B cell (primary cell): ENCODE results near the gene PEX5. TPM values are rescaled to one million over a fixed set of nuclear protein-coding genes. Genes with fewer than 3 reads are reported as not detected.

Experiments used
- ATAC-seq: fragments of 200-7000 bp; cut with Tn5 transposase; one replicate; pipeline ENCODE4 v1.10.0; 2021; ENCODE audit warnings: low read depth, mild to moderate bottlenecking, moderate number of reproducible peaks, moderate library complexity
- CTCF ChIA-PET: fragments of 350-600 bp; sonication (Branson Sonifier 250); formaldehyde crosslinking; loops from one replicate; lab custom pipeline; 2021; ENCODE audit warnings: antibody characterized with exemption, inconsistent platforms; lab: Charles Lee
- POLR2A ChIA-PET: fragments of 350-600 bp; sonication (Branson Sonifier 250); formaldehyde crosslinking; loops from one replicate; lab custom pipeline; 2021; ENCODE audit warnings: antibody characterized with exemption; lab: Charles Lee
- DNase-seq: peaks from one replicate; pipeline ENCODE4 v3.0.0; 2013
- H2AFZ ChIP-seq: 2 replicates; pipeline ENCODE4 v1.6.1; 2012; ENCODE audit warnings: mild to moderate bottlenecking, low read depth, low read length; ENCODE audit not compliant: insufficient read depth, poor library complexity, severe bottlenecking
- H3K27ac ChIP-seq, 2 donors: 1 replicate in 1 of 2; 2 replicates in 1 of 2; pipeline ENCODE4 v1.5.1; 2012 to 2013; ENCODE audit warnings: low read length in 2 of 2, mild to moderate bottlenecking in 2 of 2, moderate library complexity in 1 of 2
- H3K27me3 ChIP-seq, 4 experiments: fragments of 200-600 bp in 1 of 4; sonication (generic) in 1 of 4; replicated peaks in 1 of 4; 1 replicate in 2 of 4; 2 replicates in 2 of 4; pipeline versions ENCODE4 v1.6.1 to v1.7.0; 2013 to 2016; ENCODE audit warnings: low read length in 3 of 4, mild to moderate bottlenecking in 2 of 4, mixed read lengths in 1 of 4, moderate library complexity in 1 of 4; ENCODE audit not compliant: insufficient read depth in 4 of 4, control insufficient read depth in 3 of 4; ENCODE audit errors: control extremely low read depth in 1 of 4
- H3K36me3 ChIP-seq, 2 experiments: replicated peaks in 1 of 2; 1 replicate in 1 of 2; 2 replicates in 1 of 2; pipeline versions ENCODE4 v1.6.1 to v1.7.1; 2013; ENCODE audit warnings: low read length in 1 of 2; ENCODE audit not compliant: insufficient read depth in 2 of 2, control insufficient read depth in 1 of 2; ENCODE audit errors: control extremely low read depth in 1 of 2, extremely low read depth in 1 of 2
- H3K4me1 ChIP-seq, 2 donors: fragments of 200-600 bp in 1 of 2; sonication (generic) in 1 of 2; 1 replicate in 1 of 2; 2 replicates in 1 of 2; pipeline versions ENCODE4 v1.5.1 to v1.6.1; 2013 to 2017; ENCODE audit warnings: low read length in 2 of 2; ENCODE audit not compliant: control insufficient read depth in 2 of 2, insufficient read depth in 2 of 2
- H3K4me2 ChIP-seq: replicated peaks from 2 replicates; pipeline ENCODE3; 2012; ENCODE audit warnings: mild to moderate bottlenecking, low read depth, low read length; ENCODE audit not compliant: poor library complexity, severe bottlenecking
- H3K4me3 ChIP-seq, 5 experiments: fragments of 200-600 bp in 1 of 5; sonication (generic) in 1 of 5; 1 replicate in 3 of 5; 2 replicates in 2 of 5; pipeline versions ENCODE4 v1.5.1 to v1.7.0; 2011 to 2016; ENCODE audit warnings: low read length in 4 of 5, mild to moderate bottlenecking in 4 of 5, low read depth in 2 of 5, control low read depth in 1 of 5, moderate library complexity in 1 of 5; ENCODE audit not compliant: insufficient read depth in 1 of 5; ENCODE audit errors: control extremely low read depth in 1 of 5, extremely low read depth in 1 of 5
- H3K79me2 ChIP-seq: fragments of 200-600 bp; sonication (generic); one replicate; pipeline ENCODE4 v1.6.0; 2016; ENCODE audit warnings: low read length; ENCODE audit not compliant: control insufficient read depth, insufficient read depth
- H3K9ac ChIP-seq: fragments of 200-600 bp; sonication (generic); 2 replicates; pipeline ENCODE4 v1.6.1; 2017; ENCODE audit warnings: mild to moderate bottlenecking, low read length, moderate library complexity
- H3K9me3 ChIP-seq, 3 donors: one replicate each; pipeline versions ENCODE4 v1.6.1 to v1.7.1; 2013; ENCODE audit warnings: low read length in 2 of 3; ENCODE audit not compliant: control insufficient read depth in 2 of 3, insufficient read depth in 1 of 3; ENCODE audit errors: control extremely low read depth in 1 of 3
- H4K20me1 ChIP-seq: 2 replicates; pipeline ENCODE4 v1.6.0; 2012; ENCODE audit warnings: mild to moderate bottlenecking, low read length; ENCODE audit not compliant: insufficient read depth, control insufficient read depth, poor library complexity, severe bottlenecking
- H3K27ac Mint-ChIP-seq: one replicate; pipeline ENCODE4 v1.8.0; 2021; ENCODE audit warnings: mixed read lengths
- H3K27me3 Mint-ChIP-seq: one replicate; pipeline ENCODE4 v1.8.0; 2021; ENCODE audit warnings: mixed read lengths
- H3K4me1 Mint-ChIP-seq: one replicate; pipeline ENCODE4 v1.8.0; 2021; ENCODE audit warnings: mixed read lengths
- H3K4me3 Mint-ChIP-seq: one replicate; pipeline ENCODE4 v1.8.0; 2021; ENCODE audit warnings: mixed read lengths
- H3K9me3 Mint-ChIP-seq: one replicate; pipeline ENCODE4 v1.8.0; 2022; ENCODE audit warnings: mixed read lengths; ENCODE audit not compliant: insufficient read depth
- EZH2 ChIP-seq: IDR thresholded peaks from 2 replicates; pipeline ENCODE4 v1.6.1; 2012; ENCODE audit warnings: borderline replicate concordance, low read depth, mild to moderate bottlenecking, moderate library complexity, low read length; ENCODE audit not compliant: insufficient read depth, poor library complexity, severe bottlenecking
- WGBS: methylation state at CpG from one replicate; pipeline ENCODE4 v1.1.5; 2013; ENCODE audit warnings: missing lambda C conversion rate; ENCODE audit not compliant: insufficient coverage; 5-methylcytosine and 5-hydroxymethylcytosine counted together
- intact Hi-C: fragments of 100-400 bp; cut with micrococcal nuclease; formaldehyde crosslinking; loops from one replicate; pipeline ENCODE4 v1.10.0; 2022
- polyA plus RNA-seq: library from polyadenylated mRNA; depleted of rRNA; stranded (reverse); fragments of >200 nt; gene quantifications from 2 replicates; pipeline ENCODE4 v1.2.3, GENCODE V29; 2012
- total RNA-seq, 2 donors: library from RNA; stranded (reverse); fragments of 120-200 nt in 1 of 2; gene quantifications; 1 replicate in 1 of 2; 2 replicates in 1 of 2; pipeline versions ENCODE4 v1.2.3 to v1.2.4, GENCODE V29; 2013 to 2022
- TF ChIP-seq, protein P1 (sequence below): fragments of 200-600 bp; IDR thresholded peaks from one replicate; pipeline ENCODE4 v1.8.0; 2022; ENCODE audit warnings: antibody characterized with exemption, mild to moderate bottlenecking

Gene PEX5
- total and polyA plus RNA-seq, 2 donors (not counting 1 experiment from before 2014, with no cell fraction given), result 11.4 to 35.0 TPM

DNA sequence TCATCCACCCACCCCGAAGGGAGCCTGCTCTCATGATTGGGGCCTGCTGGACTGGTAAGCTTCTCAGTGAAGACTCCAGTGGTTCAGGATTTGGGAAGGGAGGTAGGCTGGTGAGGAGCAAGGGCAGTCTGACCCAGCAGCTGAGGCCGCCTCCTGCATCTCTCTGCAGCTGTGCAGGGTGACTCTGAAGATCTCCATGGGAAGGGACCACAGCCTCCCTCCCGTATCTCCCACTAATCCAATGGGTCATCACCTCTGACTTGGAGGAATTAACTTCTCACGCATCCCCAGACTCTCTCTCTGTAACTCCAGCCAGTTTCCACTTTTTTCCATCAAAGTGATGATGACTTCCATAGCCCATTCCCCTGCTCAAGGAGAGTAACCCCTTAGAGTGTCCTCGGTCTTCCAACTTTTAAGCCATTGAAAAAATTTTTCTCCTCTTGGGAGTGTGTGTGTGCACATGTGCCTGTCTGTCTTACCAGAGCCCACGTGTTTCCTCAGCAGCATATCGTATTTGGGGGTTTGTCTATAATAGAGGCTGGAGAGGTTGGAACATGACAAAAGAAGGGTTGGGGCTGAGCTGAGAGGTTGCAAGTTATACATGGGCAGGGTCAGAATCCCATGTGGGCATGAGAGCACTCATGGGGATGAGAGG lies 48.0 kb upstream of the PEX5 start:
- WGBS, result 97% methylated on average over 4 of the region's 7 CpGs

More for the DNA sequence above, 48.0 kb upstream of the PEX5 start:
- no peaks in the 10 kb centered on the region for H3K27me3 Mint-ChIP-seq
- Histone ChIP-seq H3K79me2 (no peaks in the 10 kb centered on the region), H3K4me3 (no peak overlapping the region), H2AFZ (no peak overlapping the region), H3K36me3 (peaks cover 0 to 26% of the 10 kb centered on the region in 2 experiments), H3K4me2 (no peak overlapping the region), H3K4me1 (no peaks in the 10 kb centered on the region), H4K20me1 (no peaks in the 10 kb centered on the region), H3K9ac (no peak overlapping the region), H3K27ac (no peak overlapping the region), H3K9me3 (no peaks in the 10 kb centered on the region), H3K27me3 (no peaks in the 10 kb centered on the region)
- H3K4me1 Mint-ChIP-seq, result peaks cover 2% of the 10 kb centered on the region
- H3K4me3 Mint-ChIP-seq, result no peak overlapping the region
- POLR2A ChIA-PET, result interaction anchor here (0.7 kb wide), 1 partner anchor 50 kb away, joined by 4 read pairs; no protein-coding TSS in a partner anchor
- TF ChIP-seq EZH2, result no peak
- TF ChIP-seq, protein P1, sequence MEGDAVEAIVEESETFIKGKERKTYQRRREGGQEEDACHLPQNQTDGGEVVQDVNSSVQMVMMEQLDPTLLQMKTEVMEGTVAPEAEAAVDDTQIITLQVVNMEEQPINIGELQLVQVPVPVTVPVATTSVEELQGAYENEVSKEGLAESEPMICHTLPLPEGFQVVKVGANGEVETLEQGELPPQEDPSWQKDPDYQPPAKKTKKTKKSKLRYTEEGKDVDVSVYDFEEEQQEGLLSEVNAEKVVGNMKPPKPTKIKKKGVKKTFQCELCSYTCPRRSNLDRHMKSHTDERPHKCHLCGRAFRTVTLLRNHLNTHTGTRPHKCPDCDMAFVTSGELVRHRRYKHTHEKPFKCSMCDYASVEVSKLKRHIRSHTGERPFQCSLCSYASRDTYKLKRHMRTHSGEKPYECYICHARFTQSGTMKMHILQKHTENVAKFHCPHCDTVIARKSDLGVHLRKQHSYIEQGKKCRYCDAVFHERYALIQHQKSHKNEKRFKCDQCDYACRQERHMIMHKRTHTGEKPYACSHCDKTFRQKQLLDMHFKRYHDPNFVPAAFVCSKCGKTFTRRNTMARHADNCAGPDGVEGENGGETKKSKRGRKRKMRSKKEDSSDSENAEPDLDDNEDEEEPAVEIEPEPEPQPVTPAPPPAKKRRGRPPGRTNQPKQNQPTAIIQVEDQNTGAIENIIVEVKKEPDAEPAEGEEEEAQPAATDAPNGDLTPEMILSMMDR, result no peak
- ATAC-seq (no peak), DNase-seq (no peak)
- intact Hi-C loops, result no loop called here
- CTCF ChIA-PET, result interaction anchor here (0.6 to 2.0 kb wide), 6 partner anchors 9 to 1776 kb away, joined by 3 to 8 read pairs (median 4); partner anchors contain the start of gene C1RL
- no peaks in the 10 kb centered on the region for H3K9me3 Mint-ChIP-seq
- H3K27ac Mint-ChIP-seq, result no peak overlapping the region
